ENCODE results near the gene STX7.
"Not testable (repeated sequence)": the region's sequence is repeated elsewhere in the genome, so short reads cannot be mapped to it uniquely, and the experiment has no call there.

The STX7 gene, protein sequence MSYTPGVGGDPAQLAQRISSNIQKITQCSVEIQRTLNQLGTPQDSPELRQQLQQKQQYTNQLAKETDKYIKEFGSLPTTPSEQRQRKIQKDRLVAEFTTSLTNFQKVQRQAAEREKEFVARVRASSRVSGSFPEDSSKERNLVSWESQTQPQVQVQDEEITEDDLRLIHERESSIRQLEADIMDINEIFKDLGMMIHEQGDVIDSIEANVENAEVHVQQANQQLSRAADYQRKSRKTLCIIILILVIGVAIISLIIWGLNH

GRCh38 chr6:132512638-132513632, at the start of gene STX7:
Gene STX7 (minus strand): TSS chr6:132513116. CDS start chr6:132503530, 9,586 bp downstream.
- DNase-seq (ENCODE audit: low read depth): peak; percentile 49

- not testable (repeated sequence) for DNase-seq (ENCODE audit: low read depth)
Observed at GRCh38 chr6:132560087-132560486, 47.2 kb upstream of the STX7 start.

DNA sequence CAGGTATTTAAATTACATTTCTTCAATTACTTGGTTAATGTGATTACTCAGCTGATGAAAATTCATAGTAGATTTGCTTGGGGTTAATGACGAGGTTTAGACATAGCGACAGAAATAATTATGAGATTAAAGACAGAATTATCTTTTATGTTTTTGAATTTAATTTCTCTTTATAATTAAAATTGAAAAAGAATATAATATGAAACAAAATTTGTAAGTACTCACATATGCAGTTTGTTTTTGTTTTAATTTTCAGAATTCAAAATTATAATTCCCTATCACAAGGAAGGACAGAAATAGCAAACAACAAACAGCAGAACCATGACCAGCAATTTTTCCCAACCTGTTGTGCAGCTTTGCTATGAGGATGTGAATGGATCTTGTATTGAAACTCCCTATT, 39.5 kb upstream of the STX7 start, which contains the start of gene TAAR8:
Gene TAAR8 (plus strand): TSS at position 301 of the 400 bp plus-strand sequence. CDS start 21 bp downstream, at position 322.
- no peak for DNase-seq (ENCODE audit: low read depth)

DNA sequence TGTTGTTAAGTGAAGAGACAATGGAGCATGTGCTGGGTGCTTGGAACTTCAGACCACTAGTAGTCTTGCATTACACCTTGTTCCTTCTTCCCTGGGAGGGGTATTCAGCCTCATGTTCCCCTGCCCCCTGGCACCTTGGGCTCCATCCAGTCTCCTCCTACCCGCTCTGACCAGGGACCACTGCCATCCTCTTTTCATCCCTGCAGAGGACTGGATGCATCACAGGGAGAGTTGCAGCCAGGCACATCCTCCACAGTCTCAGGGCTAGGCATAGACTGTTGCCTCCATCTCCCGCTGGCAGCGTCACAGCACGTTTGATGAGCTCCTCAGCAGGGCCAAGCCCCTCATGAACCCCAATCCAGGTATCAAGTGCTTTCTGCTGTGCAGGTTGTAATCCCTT, 38.3 kb upstream of the STX7 start:
- DNase-seq (ENCODE audit: low read depth): no peak

GRCh38 chr6:132548746-132549463, 36.0 kb upstream of the STX7 start:
- no peak for DNase-seq (ENCODE audit: low read depth)

- no peak for DNase-seq (ENCODE audit: low read depth)
Observed at GRCh38 chr6:132544826-132545225, 31.9 kb upstream of the STX7 start.

DNA sequence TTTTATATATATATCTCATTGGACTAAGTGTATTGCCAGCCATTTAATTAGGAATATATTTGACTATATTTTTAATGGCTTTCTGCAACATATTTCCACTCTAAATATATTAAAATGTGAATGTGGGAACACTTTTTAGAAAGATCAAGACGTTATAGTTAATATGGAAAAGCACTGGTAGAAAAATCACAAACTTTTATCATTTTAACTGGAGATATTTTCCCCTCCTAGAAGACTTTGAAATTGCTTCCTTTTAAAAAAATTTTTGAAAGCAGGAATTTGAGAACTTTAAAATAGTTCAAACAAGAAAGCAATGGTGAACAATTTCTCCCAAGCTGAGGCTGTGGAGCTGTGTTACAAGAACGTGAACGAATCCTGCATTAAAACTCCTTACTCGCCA, 25.1 kb upstream of the STX7 start, which contains the start of gene TAAR9:
Gene TAAR9 (plus strand): TSS at position 301 of the 400 bp plus-strand sequence. CDS start 13 bp downstream, at position 314.
- DNase-seq (ENCODE audit: low read depth): no peak

- no peak for DNase-seq (ENCODE audit: low read depth)
Observed at GRCh38 chr6:132537145-132537544, 24.2 kb upstream of the STX7 start.

DNA sequence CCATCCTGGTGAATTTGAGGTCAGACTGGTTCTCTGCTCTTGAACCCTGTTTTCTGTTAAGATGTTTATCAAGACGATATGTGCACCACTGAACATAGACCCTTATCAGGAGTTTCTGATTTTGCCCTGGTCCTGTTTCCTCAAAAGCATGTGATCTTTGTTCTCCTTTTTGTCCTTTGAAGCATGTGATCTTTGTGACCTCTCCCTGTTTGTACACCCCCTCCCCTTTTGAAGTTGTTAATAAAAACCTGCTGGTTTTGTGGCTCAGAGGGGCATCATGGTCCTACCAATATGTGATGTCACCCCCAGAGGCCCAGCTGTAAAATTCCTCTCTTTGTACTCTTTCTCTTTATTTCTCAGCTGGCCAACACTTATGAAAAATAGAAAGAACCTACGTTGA, 21.6 kb upstream of the STX7 start:
- not testable (repeated sequence) for DNase-seq (ENCODE audit: low read depth)

DNA sequence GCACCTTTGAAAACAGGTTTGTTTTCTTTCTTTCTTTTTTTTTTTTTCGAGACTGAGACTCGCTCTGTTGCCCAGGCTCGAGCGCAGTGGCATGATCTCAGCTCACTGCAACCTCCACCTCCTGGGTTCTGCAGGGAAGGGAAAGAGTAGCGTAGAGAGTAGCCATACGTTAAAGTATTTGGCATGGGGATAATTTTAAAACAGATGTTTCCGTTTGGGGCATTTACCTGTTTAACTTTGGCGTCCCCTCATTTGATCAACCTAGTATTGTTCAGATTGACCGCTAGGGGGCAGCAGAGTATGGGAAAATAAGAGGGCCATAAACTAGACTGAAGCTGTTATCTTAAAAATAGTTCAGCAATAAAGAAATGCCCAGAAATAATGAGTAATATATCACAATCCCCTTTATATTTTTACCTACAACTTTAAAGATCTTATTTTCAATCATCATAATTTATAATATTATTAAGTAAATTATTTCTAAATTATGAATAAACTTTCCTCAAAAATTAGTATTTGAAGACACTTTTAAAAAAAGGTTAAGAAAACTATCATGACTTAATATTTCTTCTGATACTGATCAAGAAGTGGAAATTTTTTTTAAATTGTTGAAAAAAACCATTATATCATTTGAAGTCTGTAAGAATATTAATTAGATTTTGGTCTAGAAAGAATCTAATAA, 17.5 kb upstream of the STX7 start:
- DNase-seq (ENCODE audit: low read depth): no peak

DNA sequence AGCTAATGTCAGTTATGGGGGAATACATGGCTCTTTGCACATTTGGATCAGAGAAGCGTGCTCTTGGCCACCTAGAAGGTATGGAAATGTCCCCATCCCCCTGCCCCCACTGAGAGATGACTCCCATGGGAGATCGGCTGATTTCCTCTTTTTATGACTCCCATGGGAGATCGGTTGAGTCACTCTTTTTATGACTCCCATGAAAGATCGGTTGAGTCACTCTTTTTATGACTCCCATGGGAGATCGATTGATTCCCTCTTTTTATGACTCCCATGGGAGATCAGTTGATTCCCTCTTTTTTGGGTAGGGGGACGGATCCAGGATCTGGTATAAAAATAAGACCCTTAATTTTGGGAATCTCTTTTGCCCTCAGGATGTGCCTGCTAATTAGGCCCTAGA, 14.9 kb upstream of the STX7 start:
- no peak for DNase-seq (ENCODE audit: low read depth)

DNA sequence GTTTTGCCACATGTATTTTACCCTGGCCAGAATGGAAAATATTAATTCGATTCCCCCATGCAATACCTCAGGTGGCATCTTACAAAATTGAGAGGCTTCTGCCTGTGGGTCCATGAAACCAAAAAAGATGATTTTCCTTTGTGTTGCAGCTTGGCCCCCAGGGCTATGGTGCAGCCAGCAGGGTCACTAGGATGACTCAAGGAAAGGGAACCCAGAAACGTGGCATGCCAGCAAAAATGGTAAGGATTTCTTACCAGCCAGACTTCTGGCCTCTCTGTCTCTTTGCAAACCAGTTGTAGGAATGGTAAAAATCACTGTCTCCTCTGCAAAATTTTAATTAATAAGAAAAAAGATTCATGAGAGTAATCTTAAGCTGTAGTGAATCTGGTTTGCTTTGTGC, 13.5 kb upstream of the STX7 start:
- no peak for DNase-seq (ENCODE audit: low read depth)

- no peak for DNase-seq (ENCODE audit: low read depth)
Observed at GRCh38 chr6:132525866-132526265, 12.9 kb upstream of the STX7 start.

DNA sequence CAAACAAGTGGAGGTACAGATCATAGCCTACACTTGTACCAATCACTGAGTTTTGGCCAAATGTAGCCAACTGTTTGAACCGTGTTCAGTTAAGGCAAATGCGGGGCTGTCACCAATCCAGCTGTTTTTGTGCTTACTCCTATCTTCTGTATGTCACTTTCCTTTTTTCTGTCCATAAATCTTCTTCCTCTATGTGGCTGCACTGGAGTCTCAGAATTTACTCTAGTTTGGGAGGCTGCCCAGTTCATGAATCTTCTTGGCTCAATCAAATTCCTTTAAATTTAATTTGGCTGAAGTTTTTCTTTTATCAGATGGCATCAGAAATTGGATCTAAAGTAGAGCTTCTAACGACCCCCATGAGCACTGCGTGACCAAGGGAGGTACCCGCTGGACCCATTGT, 11.7 kb upstream of the STX7 start:
- DNase-seq (ENCODE audit: low read depth): no peak

DNA sequence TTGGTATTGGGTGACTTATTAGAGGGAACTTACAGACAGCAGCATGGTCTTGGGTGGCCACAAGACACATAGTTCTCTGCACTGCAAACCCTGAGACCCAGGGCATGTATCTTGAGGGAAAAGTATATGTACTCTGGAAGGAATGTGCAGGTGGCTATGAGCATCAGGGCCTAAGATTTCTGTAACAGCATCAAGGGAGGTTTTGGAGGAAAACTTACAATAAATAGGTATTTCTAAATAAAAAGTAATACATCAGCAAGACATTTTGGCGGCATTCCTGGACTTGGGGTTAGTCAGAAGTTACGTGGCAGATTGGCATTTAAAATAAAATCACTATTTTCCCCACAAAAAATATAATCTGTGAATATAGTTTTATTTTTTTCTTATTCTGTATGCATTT, 8.0 kb upstream of the STX7 start:
- no peak for DNase-seq (ENCODE audit: low read depth)

DNA sequence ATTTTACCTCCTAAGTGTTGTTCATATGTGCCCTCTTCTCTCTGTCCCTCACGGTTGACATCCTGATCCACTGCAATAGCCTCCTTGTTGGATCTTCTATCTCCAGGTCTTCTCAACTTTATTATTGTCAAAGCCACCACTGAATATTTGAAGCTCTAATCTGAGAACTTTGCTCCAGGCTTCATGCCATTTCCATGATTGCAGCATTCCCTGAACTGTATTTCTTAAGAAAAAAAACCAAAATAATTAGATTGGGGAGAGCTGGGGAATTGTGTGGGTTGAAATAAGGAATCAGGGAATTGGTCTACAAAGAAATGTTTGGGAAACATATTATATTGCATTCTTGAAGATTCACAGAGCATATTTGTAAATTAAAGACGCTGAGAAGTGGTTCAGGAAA, 2.5 kb upstream of the STX7 start:
- no peak for DNase-seq (ENCODE audit: low read depth)

DNA sequence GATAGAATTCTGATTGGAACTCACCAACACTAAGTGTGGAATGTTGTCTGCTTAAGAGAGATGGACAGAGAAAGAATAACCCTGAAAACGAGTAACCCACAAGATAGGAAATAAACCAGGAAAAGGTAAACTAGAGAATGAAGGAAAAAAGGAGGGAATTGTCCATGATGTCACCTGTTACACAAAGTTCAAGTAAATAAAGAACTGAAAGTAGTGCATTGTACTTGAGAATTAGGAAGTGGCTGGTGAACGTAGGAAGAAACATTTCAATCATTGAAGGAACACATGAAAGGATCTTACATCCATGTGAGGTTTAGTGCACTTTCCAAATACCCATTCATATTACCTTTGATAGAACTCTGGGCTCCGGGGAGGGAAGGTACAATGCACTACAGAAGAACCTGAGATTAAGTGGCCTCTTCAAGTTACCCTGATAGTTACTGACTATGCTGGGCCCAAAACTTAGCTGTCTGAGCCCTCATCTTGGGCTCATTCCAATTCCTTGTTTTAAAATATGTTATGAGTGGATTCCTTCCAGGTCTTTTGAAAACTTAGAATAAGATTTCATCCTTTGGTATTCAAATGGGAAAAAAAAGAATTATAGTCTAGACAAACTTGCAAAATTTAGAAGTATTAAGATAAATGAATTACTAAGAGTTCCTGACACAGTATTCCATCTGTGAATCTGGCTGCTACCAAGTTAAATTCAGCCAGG, 1.1 kb upstream of the STX7 start:
- DNase-seq (ENCODE audit: low read depth): no peak

- no peak for DNase-seq (ENCODE audit: low read depth)
Observed at GRCh38 chr6:132512342-132512637, 626 bp downstream of the STX7 start.

- no peak for DNase-seq (ENCODE audit: low read depth)
Observed at GRCh38 chr6:132511831-132512220, 1.1 kb downstream of the STX7 start.

DNA sequence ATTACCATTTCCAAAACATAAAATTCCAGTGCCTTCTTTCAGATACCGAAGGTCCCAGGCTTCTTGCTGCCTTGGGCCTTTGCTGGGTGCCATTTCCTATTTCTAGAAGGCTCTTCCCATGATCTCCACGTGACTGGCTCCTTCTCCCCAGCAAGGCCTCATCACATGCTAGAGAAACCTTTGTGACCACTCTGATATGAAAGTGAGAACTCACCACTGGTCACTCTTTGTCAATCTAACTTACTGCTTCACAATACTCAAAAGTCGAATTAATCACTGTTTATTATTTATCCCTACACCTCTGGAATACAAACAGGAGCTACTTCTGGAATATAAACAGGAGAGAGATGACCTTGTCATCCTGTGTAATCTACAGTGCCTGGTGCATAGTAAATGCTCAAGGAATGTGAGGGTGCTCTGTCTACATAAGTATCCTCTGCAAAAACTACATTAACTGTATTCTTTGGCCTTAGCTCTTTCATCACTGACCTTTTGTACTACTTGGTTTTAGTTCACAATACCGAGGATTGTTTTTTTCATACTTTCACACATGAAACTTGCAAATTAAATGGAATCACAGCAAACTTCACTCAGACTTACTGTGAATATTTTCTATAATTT, 1.6 kb downstream of the STX7 start:
- DNase-seq (ENCODE audit: low read depth): no peak

Data from GM04503 (cell line).